Fibroblast of lung (primary cell): Measurements from ENCODE around the gene CDC16. TPM values are rescaled to one million over a fixed set of nuclear protein-coding genes. Genes with fewer than 3 reads are reported as not detected.

Experiments
- DNase-seq, 2 donors: peaks; one replicate each; pipeline versions ENCODE4 v3.0.0 to v3.0.0-alpha.2; 2010; ENCODE audit warnings: low read depth in 2 of 2
- H2AFZ ChIP-seq: 2 replicates; pipeline ENCODE4 v1.5.1; 2012; ENCODE audit warnings: low read length, control low read depth, inconsistent platforms
- H3K27ac ChIP-seq: 2 replicates; pipeline ENCODE4 v1.5.1; 2011; ENCODE audit warnings: low read length, control low read depth; ENCODE audit not compliant: insufficient read depth
- H3K27me3 ChIP-seq: 2 replicates; pipeline ENCODE4 v1.5.1; 2011; ENCODE audit warnings: mild to moderate bottlenecking, low read length; ENCODE audit not compliant: control insufficient read depth, insufficient read depth
- H3K36me3 ChIP-seq: 2 replicates; pipeline ENCODE4 v1.5.1; 2011; ENCODE audit warnings: low read length; ENCODE audit not compliant: control insufficient read depth, insufficient read depth
- H3K4me1 ChIP-seq: 2 replicates; pipeline ENCODE4 v1.5.1; 2011; ENCODE audit warnings: low read length; ENCODE audit not compliant: control insufficient read depth, insufficient read depth; ENCODE audit errors: extremely low read depth
- H3K4me2 ChIP-seq: 2 replicates; pipeline ENCODE4 v1.5.1; 2011; ENCODE audit warnings: low read length, control low read depth; ENCODE audit not compliant: insufficient read depth; ENCODE audit errors: extremely low read depth
- H3K4me3 ChIP-seq, 4 experiments: fragments of 200-600 bp in 1 of 4; sonication (generic) in 1 of 4; replicated peaks in 1 of 4; 2 replicates each; pipeline ENCODE4 v1.5.1; 2011 to 2016; ENCODE audit warnings: low read length in 4 of 4, low read depth in 3 of 4, mild to moderate bottlenecking in 3 of 4, control low read depth in 2 of 4, inconsistent platforms in 1 of 4, mixed read lengths in 1 of 4; ENCODE audit not compliant: insufficient read depth in 1 of 4; ENCODE audit errors: control extremely low read depth in 1 of 4
- H3K79me2 ChIP-seq: 2 replicates; pipeline ENCODE4 v1.5.1; 2012; ENCODE audit warnings: mild to moderate bottlenecking, low read length, inconsistent platforms; ENCODE audit not compliant: control insufficient read depth, insufficient read depth
- H3K9ac ChIP-seq: 2 replicates; pipeline ENCODE4 v1.5.1; 2011; ENCODE audit warnings: mild to moderate bottlenecking, low read length, control low read depth; ENCODE audit not compliant: insufficient read depth
- H3K9me3 ChIP-seq: 2 replicates; pipeline ENCODE4 v1.5.1; 2012; ENCODE audit warnings: low read depth, low read length; ENCODE audit not compliant: control insufficient read depth, insufficient read depth
- H4K20me1 ChIP-seq: 2 replicates; pipeline ENCODE4 v1.5.1; 2011; ENCODE audit warnings: low read length; ENCODE audit not compliant: control insufficient read depth, insufficient read depth; ENCODE audit errors: extremely low read depth
- EZH2 ChIP-seq: IDR thresholded peaks from 2 replicates; pipeline ENCODE4 v1.5.1; 2012; ENCODE audit warnings: low read length, control low read depth, mild to moderate bottlenecking; ENCODE audit errors: missing control alignments
- polyA plus RNA-seq, 2 donors: library from polyadenylated mRNA; depleted of rRNA in 1 of 2; stranded (reverse) in 1 of 2; unstranded in 1 of 2; fragments of >200 nt; gene quantifications; 2 replicates each; pipeline ENCODE4 v1.2.1, GENCODE V29; 2011 to 2012; ENCODE audit warnings: missing spikeins in 1 of 2
- total RNA-seq: library from RNA; depleted of rRNA; stranded (reverse); fragments of >200 nt; gene quantifications from 2 replicates; pipeline ENCODE4 v1.2.1, GENCODE V29; 2014
- TF ChIP-seq, protein P1 (sequence below), 2 donors: IDR thresholded peaks in 1 of 2; conservative IDR thresholded peaks in 1 of 2; 1 replicate in 1 of 2; 2 replicates in 1 of 2; pipeline ENCODE4 v1.5.1; 2011 to 2012; ENCODE audit warnings: low read length in 2 of 2, control low read depth in 1 of 2, inconsistent platforms in 1 of 2, low read depth in 1 of 2, mild to moderate bottlenecking in 1 of 2

Gene CDC16
- total and polyA plus RNA-seq, 2 donors (not counting 1 experiment from before 2014, with no cell fraction given) = 52.2 to 101 TPM

DNA sequence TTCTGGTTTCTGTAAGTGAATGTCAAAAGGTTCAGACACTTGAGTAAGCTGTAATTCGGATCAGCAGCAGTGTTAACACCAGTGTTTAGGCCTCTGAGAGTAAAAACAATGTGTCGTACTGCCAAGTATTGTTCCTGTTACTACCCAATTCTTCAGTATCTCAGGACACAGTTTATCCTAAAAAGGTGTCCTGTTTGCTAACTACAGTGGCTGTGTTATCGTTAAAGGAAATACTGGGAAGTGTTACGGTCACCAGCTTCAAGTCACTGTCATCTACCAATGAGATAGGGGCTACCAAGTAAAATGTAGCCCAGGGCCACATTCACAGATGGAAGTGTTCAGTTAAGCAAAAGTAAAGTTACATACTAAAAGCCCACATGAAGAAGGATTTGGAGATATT is 44.4 kb downstream of the CDC16 start:
- H3K4me2 ChIP-seq = no peak overlapping the region
- no peak overlapping the region for H2AFZ ChIP-seq
- H3K79me2 ChIP-seq = peaks cover 15% of the 10 kb centered on the region
- H3K9ac ChIP-seq = no peak overlapping the region
- no peak overlapping the region for H3K4me3 ChIP-seq
- no peaks in the 10 kb centered on the region for H3K27me3 ChIP-seq
- H3K4me1 ChIP-seq = peaks cover 8% of the 10 kb centered on the region
- no peaks in the 10 kb centered on the region for H4K20me1 ChIP-seq
- H3K36me3 ChIP-seq = peaks cover 9% of the 10 kb centered on the region
- H3K9me3 ChIP-seq = no peaks in the 10 kb centered on the region
- no peak overlapping the region for H3K27ac ChIP-seq
- no peak for TF ChIP-seq EZH2
- TF ChIP-seq, protein P1, sequence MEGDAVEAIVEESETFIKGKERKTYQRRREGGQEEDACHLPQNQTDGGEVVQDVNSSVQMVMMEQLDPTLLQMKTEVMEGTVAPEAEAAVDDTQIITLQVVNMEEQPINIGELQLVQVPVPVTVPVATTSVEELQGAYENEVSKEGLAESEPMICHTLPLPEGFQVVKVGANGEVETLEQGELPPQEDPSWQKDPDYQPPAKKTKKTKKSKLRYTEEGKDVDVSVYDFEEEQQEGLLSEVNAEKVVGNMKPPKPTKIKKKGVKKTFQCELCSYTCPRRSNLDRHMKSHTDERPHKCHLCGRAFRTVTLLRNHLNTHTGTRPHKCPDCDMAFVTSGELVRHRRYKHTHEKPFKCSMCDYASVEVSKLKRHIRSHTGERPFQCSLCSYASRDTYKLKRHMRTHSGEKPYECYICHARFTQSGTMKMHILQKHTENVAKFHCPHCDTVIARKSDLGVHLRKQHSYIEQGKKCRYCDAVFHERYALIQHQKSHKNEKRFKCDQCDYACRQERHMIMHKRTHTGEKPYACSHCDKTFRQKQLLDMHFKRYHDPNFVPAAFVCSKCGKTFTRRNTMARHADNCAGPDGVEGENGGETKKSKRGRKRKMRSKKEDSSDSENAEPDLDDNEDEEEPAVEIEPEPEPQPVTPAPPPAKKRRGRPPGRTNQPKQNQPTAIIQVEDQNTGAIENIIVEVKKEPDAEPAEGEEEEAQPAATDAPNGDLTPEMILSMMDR (conservative IDR thresholded peaks at IDR 0.05 in 1 of 2, IDR thresholded peaks at IDR 0.05 in 1 of 2; ENCODE audit: low read depth in 1 of 2, low read length in 2 of 2) = no peak
- DNase-seq = no peak

DNA sequence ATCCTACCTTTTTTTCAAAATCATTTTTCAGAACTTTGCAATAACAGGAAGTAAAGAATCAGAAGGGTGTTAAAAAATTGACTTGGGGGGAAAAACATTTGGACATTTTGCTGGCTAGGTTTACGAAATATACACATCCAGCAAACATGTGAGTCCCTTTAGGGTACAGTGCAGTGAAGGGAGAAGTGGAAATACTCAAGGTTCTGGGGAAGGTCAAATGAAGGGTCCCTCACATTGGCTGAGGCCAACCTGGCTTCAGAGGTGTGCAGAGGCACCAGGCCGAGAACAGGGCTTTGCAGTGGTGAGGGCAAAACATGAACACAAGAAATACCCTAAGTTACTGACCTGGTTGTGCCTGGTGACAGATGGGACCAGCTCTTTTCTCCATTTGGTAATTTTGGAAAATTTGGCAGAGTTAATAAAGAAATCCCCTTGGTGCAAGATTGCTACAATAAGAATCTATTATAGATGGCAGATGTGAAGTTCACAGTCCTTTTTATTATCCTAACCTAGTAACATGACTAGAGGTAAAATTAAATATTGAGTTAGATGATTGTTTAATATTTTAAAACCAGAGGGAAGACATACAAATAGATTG is 45.2 kb downstream of the CDC16 start:
- Histone ChIP-seq H3K4me3 (no peak overlapping the region), H3K36me3 (peaks cover 9% of the 10 kb centered on the region), H3K9ac (no peak overlapping the region)

DNA sequence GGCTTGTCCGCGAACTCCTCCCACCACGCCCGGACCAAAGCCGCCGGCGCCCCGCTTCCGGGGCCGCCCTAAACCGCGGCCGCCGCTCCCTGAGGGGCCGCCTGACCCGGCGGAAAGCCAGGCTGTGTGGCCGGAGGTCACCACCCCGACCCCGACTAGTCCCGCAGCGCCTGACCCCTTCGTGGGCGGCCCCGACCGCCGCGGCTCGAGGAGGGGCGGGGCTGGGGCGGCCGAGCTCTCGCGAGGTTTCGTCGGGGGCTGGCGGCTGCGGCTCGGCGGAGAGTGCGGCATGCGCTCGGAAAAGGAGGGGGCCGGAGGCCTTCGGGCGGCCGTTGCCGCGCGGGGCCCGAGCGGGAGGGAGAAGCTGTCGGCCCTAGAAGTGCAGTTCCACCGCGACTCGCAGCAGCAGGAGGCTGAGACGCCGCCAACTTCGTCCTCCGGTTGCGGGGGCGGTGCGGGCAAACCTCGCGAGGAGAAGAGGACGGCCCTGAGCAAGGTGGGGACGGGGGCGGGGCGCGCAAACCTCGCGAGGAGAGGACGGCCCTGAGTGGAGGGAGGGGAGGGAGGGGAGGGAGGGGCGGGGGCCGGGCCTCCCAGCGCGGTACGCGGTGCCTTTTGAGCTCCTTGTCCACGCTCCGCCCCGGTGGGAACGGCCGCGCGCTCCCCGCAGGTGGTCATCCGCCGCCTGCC is 46.8 kb downstream of the CDC16 start, which contains the start of gene UPF3A:
UPF3A (plus strand) TSS at position 251 of the 690 bp plus-strand sequence; CDS start at position 290, 39 bp downstream.
- peak within 1 kb of the TSS; percentile 95 for H3K9ac ChIP-seq
- peak within 1 kb of the TSS; percentile 73 to 94 (median 80) for H3K4me3 ChIP-seq
- H3K27ac ChIP-seq = peak within 1 kb of the TSS; percentile 97
- no peak for TF ChIP-seq EZH2
- TF ChIP-seq, protein P1 (conservative IDR thresholded peaks at IDR 0.05 in 1 of 2, IDR thresholded peaks at IDR 0.05 in 1 of 2; ENCODE audit: low read depth in 1 of 2, low read length in 2 of 2) = no peak
- peak; percentile 90 to 94 for DNase-seq
- peaks cover 8% of the 10 kb centered on the region for H3K4me1 ChIP-seq
- peak within 1 kb of the TSS; percentile 95 for H3K4me2 ChIP-seq
- peak within 1 kb of the TSS; percentile 90 for H2AFZ ChIP-seq
- peaks cover 3% of the 10 kb centered on the region for H3K36me3 ChIP-seq
- no peaks in the 10 kb centered on the region for H3K27me3 ChIP-seq
- peaks cover 29% of the 10 kb centered on the region for H3K79me2 ChIP-seq
- H3K9me3 ChIP-seq = no peaks in the 10 kb centered on the region
- H4K20me1 ChIP-seq = no peaks in the 10 kb centered on the region

More for the DNA sequence above, 45.2 kb downstream of the CDC16 start:
- DNase-seq = no peak
- TF ChIP-seq, protein P1 (conservative IDR thresholded peaks at IDR 0.05 in 1 of 2, IDR thresholded peaks at IDR 0.05 in 1 of 2; ENCODE audit: low read depth in 1 of 2, low read length in 2 of 2) = no peak
- no peak for TF ChIP-seq EZH2
- H3K9me3 ChIP-seq = no peaks in the 10 kb centered on the region
- H3K27ac ChIP-seq = no peak overlapping the region
- no peak overlapping the region for H2AFZ ChIP-seq
- H3K79me2 ChIP-seq = peaks cover 22% of the 10 kb centered on the region
- H3K4me1 ChIP-seq = peaks cover 8% of the 10 kb centered on the region
- peak overlapping the region; percentile 84 for H3K4me2 ChIP-seq
- H4K20me1 ChIP-seq = no peaks in the 10 kb centered on the region
- H3K27me3 ChIP-seq = no peaks in the 10 kb centered on the region
